Activated CD8-positive, alpha-beta T cell treated with anti-CD3 and anti-CD28 coated beads, Interleukin-2, amount 10 ng/mL, durations not matched to agents 7 days and 5 days (primary cell): ENCODE measurements around the gene MPZL3. TPM values are rescaled to one million over a fixed set of nuclear protein-coding genes. Genes with fewer than 3 reads are reported as not detected.
A peak's percentile ranks its signal among the peaks of the same experiment; 100 is the strongest.

Experiments
- ATAC-seq: fragments of 150-1000 bp; cut with Tn5 transposase; one replicate; pipeline ENCODE4 v1.10.0; 2021; ENCODE audit warnings: moderate library complexity
- CTCF ChIA-PET: fragments of 350-600 bp; sonication (Branson Sonifier 250); formaldehyde crosslinking; loops from one replicate; lab custom pipeline; 2021; ENCODE audit warnings: antibody characterized with exemption; lab: Charles Lee
- POLR2A ChIA-PET: fragments of 350-600 bp; sonication (Branson Sonifier 250); formaldehyde crosslinking; loops from one replicate; lab custom pipeline; 2021; ENCODE audit warnings: antibody characterized with exemption; lab: Charles Lee
- DNase-seq: peaks from one replicate; pipeline ENCODE4 v3.0.0-alpha.2; 2020
- H3K27ac Mint-ChIP-seq: one replicate; pipeline ENCODE4 v1.8.0; 2021; ENCODE audit warnings: mild to moderate bottlenecking, mixed read lengths
- H3K27me3 Mint-ChIP-seq: one replicate; pipeline ENCODE4 v1.8.0; 2021; ENCODE audit warnings: low read depth, mixed read lengths
- H3K36me3 Mint-ChIP-seq: one replicate; pipeline ENCODE4 v1.8.0; 2021; ENCODE audit warnings: low read depth, mixed read lengths
- H3K4me1 Mint-ChIP-seq: one replicate; pipeline ENCODE4 v1.8.0; 2021; ENCODE audit warnings: low read depth, mixed read lengths
- H3K4me3 Mint-ChIP-seq: one replicate; pipeline ENCODE4 v1.8.0; 2021; ENCODE audit warnings: mild to moderate bottlenecking, mixed read lengths
- H3K9me3 Mint-ChIP-seq: one replicate; pipeline ENCODE4 v1.8.0; 2022; ENCODE audit warnings: mixed read lengths; ENCODE audit not compliant: insufficient read depth
- total RNA-seq, 2 experiments: library from RNA; stranded (reverse); gene quantifications; one replicate each; pipeline ENCODE4 v1.2.3, GENCODE V29; 2021

The MPZL3 gene
- total RNA-seq, 2 experiments from 2014 or later: 19.6 to 20.0 TPM

- Mint-ChIP-seq H3K27ac (peak overlapping the region; percentile 94), H3K36me3 (peaks cover 82% of the 10 kb centered on the region), H3K27me3 (no peaks in the 10 kb centered on the region), H3K4me3 (peak overlapping the region; percentile 76), H3K4me1 (peaks cover 95% of the 10 kb centered on the region), H3K9me3 (no peaks in the 10 kb centered on the region)
- ChIA-PET CTCF (interaction anchor here (0.8 to 10.1 kb wide), 14 partner anchors 8 to 98 kb away, joined by 3 to 128 read pairs (median 5); partner anchors contain the start of genes CD3E, JAML, MPZL2 and MPZL3), POLR2A (interaction anchor here (0.7 to 11.8 kb wide), 10 partner anchors 9 to 577 kb away, joined by 3 to 106 read pairs (median 6); partner anchors contain the start of genes JAML and MPZL3)
- DNase-seq: no peak
- ATAC-seq: no peak
These were observed 38.4 kb downstream of the MPZL3 start for GRCh38 chr11:118213781-118214180.

- Mint-ChIP-seq H3K27ac (peak overlapping the region; percentile 94), H3K9me3 (no peaks in the 10 kb centered on the region), H3K36me3 (peaks cover 79% of the 10 kb centered on the region), H3K4me3 (peak overlapping the region; percentile 76), H3K4me1 (peaks cover 93% of the 10 kb centered on the region), H3K27me3 (no peaks in the 10 kb centered on the region)
- DNase-seq (no peak), ATAC-seq (no peak)
- CTCF ChIA-PET: interaction anchor here (0.8 to 10.1 kb wide), 11 partner anchors 8 to 98 kb away, joined by 3 to 128 read pairs (median 5); partner anchors contain the start of genes JAML, MPZL2 and MPZL3
- POLR2A ChIA-PET: interaction anchor here (0.8 to 11.8 kb wide), 5 partner anchors 9 to 577 kb away, joined by 3 to 106 read pairs (median 7); partner anchors contain the start of gene JAML
These were observed 39.0 kb downstream of the MPZL3 start for GRCh38 chr11:118213201-118213600.

GRCh38 chr11:118212781-118213191, 39.4 kb downstream of the MPZL3 start:
- H3K4me1 Mint-ChIP-seq: peaks cover 93% of the 10 kb centered on the region
- H3K27ac Mint-ChIP-seq: peak overlapping the region; percentile 94
- POLR2A ChIA-PET: interaction anchor here (0.8 to 11.8 kb wide), 4 partner anchors 9 to 93 kb away, joined by 3 to 106 read pairs (median 54); partner anchors contain the start of gene JAML
- ATAC-seq (no peak), DNase-seq (no peak)
- no peaks in the 10 kb centered on the region for H3K27me3 Mint-ChIP-seq
- peaks cover 80% of the 10 kb centered on the region for H3K36me3 Mint-ChIP-seq
- CTCF ChIA-PET: interaction anchor here (1.3 to 10.0 kb wide), 5 partner anchors 11 to 71 kb away, joined by 3 to 88 read pairs (median 16); partner anchors contain the start of genes JAML and MPZL3
- no peaks in the 10 kb centered on the region for H3K9me3 Mint-ChIP-seq
- H3K4me3 Mint-ChIP-seq: peak overlapping the region; percentile 76

GRCh38 chr11:118212131-118212725, 39.9 kb downstream of the MPZL3 start:
- CTCF ChIA-PET: interaction anchor here (0.9 to 10.0 kb wide), 7 partner anchors 10 to 49 kb away, joined by 3 to 88 read pairs (median 12); partner anchors contain the start of genes JAML and MPZL3
- H3K27ac Mint-ChIP-seq: peak overlapping the region; percentile 94
- DNase-seq (no peak), ATAC-seq (no peak)
- no peaks in the 10 kb centered on the region for H3K9me3 Mint-ChIP-seq
- no peak overlapping the region for H3K4me3 Mint-ChIP-seq
- peaks cover 92% of the 10 kb centered on the region for H3K4me1 Mint-ChIP-seq
- no peaks in the 10 kb centered on the region for H3K27me3 Mint-ChIP-seq
- POLR2A ChIA-PET: interaction anchor here (0.6 to 11.8 kb wide), 5 partner anchors 8 to 94 kb away, joined by 4 to 106 read pairs (median 7); partner anchors contain the start of gene JAML
- peaks cover 79% of the 10 kb centered on the region for H3K36me3 Mint-ChIP-seq

- Mint-ChIP-seq H3K27me3 (no peaks in the 10 kb centered on the region), H3K9me3 (no peaks in the 10 kb centered on the region), H3K27ac (peak overlapping the region; percentile 58)
These were observed 41.2 kb downstream of the MPZL3 start for GRCh38 chr11:118211006-118211405.

GRCh38 chr11:118210323-118210722, 41.8 kb downstream of the MPZL3 start:
- POLR2A ChIA-PET: interaction anchor here (1.2 to 11.8 kb wide), 3 partner anchors 8 to 15 kb away, joined by 3 to 106 read pairs (median 6); partner anchors contain the start of gene JAML
- peak overlapping the region; percentile 58 for H3K27ac Mint-ChIP-seq
- no peak overlapping the region for H3K4me3 Mint-ChIP-seq
- H3K9me3 Mint-ChIP-seq: no peaks in the 10 kb centered on the region
- ATAC-seq: no peak
- CTCF ChIA-PET: interaction anchor here (1.7 to 10.0 kb wide), 4 partner anchors 8 to 94 kb away, joined by 4 to 88 read pairs (median 46); partner anchors contain the start of genes CD3E and JAML
- no peak for DNase-seq
- peaks cover 93% of the 10 kb centered on the region for H3K4me1 Mint-ChIP-seq
- H3K36me3 Mint-ChIP-seq: peaks cover 77% of the 10 kb centered on the region
- no peaks in the 10 kb centered on the region for H3K27me3 Mint-ChIP-seq

More at GRCh38 chr11:118211006-118211405, 41.2 kb downstream of the MPZL3 start:
- Mint-ChIP-seq H3K36me3 (peaks cover 80% of the 10 kb centered on the region), H3K4me3 (no peak overlapping the region), H3K4me1 (peaks cover 93% of the 10 kb centered on the region)
- POLR2A ChIA-PET: interaction anchor here (1.3 to 11.8 kb wide), 3 partner anchors 8 to 15 kb away, joined by 3 to 106 read pairs (median 5); partner anchors contain the start of gene JAML
- CTCF ChIA-PET: interaction anchor here (1.3 to 10.0 kb wide), 4 partner anchors 9 to 41 kb away, joined by 3 to 88 read pairs (median 46); partner anchors contain the start of genes JAML and MPZL3
- DNase-seq: no peak
- no peak for ATAC-seq

GRCh38 chr11:118209033-118209432, 43.1 kb downstream of the MPZL3 start:
- ATAC-seq (peak; percentile 17), DNase-seq (no peak)
- no peak overlapping the region for H3K4me3 Mint-ChIP-seq
- H3K4me1 Mint-ChIP-seq: peaks cover 83% of the 10 kb centered on the region
- H3K27ac Mint-ChIP-seq: peak overlapping the region; percentile 65
- CTCF ChIA-PET: interaction anchor here (0.7 to 10.0 kb wide), 9 partner anchors 9 to 190 kb away, joined by 3 to 128 read pairs (median 4); partner anchors contain the start of genes CD3D, CD3E, JAML and MPZL3
- POLR2A ChIA-PET: interaction anchor here (0.7 to 11.8 kb wide), 6 partner anchors 9 to 151 kb away, joined by 3 to 106 read pairs (median 4); partner anchors contain the start of genes JAML, MPZL3 and UBE4A
- no peaks in the 10 kb centered on the region for H3K27me3 Mint-ChIP-seq
- no peaks in the 10 kb centered on the region for H3K9me3 Mint-ChIP-seq
- H3K36me3 Mint-ChIP-seq: peaks cover 67% of the 10 kb centered on the region

GRCh38 chr11:118207079-118207478, 45.1 kb downstream of the MPZL3 start:
- POLR2A ChIA-PET: interaction anchor here (0.7 to 11.8 kb wide), 2 partner anchors 18 to 105 kb away, joined by 3 to 106 read pairs; partner anchors contain the start of gene JAML
- Mint-ChIP-seq H3K36me3 (peaks cover 48% of the 10 kb centered on the region), H3K9me3 (no peaks in the 10 kb centered on the region), H3K4me3 (no peak overlapping the region), H3K27me3 (no peaks in the 10 kb centered on the region), H3K4me1 (peaks cover 63% of the 10 kb centered on the region), H3K27ac (peak overlapping the region; percentile 89)
- ATAC-seq: no peak
- CTCF ChIA-PET: interaction anchor here (8.4 kb wide), 1 partner anchor 11 kb away, joined by 128 read pairs; no protein-coding TSS in a partner anchor
- no peak for DNase-seq

- DNase-seq (no peak), ATAC-seq (no peak)
- POLR2A ChIA-PET: interaction anchor here (0.7 to 5.2 kb wide), 2 partner anchors 11 to 105 kb away, joined by 3 to 101 read pairs; no protein-coding TSS in a partner anchor
- H3K27me3 Mint-ChIP-seq: no peaks in the 10 kb centered on the region
- no peaks in the 10 kb centered on the region for H3K9me3 Mint-ChIP-seq
- peak overlapping the region; percentile 32 for H3K4me3 Mint-ChIP-seq
- peaks cover 58% of the 10 kb centered on the region for H3K4me1 Mint-ChIP-seq
- CTCF ChIA-PET: interaction anchor here (1.2 to 8.4 kb wide), 2 partner anchors 12 to 89 kb away, joined by 3 to 128 read pairs; no protein-coding TSS in a partner anchor
- peak overlapping the region; percentile 89 for H3K27ac Mint-ChIP-seq
- peaks cover 43% of the 10 kb centered on the region for H3K36me3 Mint-ChIP-seq
These were observed 45.7 kb downstream of the MPZL3 start for GRCh38 chr11:118206391-118207031.

- H3K4me1 Mint-ChIP-seq: peaks cover 51% of the 10 kb centered on the region
These were observed 46.4 kb downstream of the MPZL3 start for GRCh38 chr11:118205606-118206378.

More at GRCh38 chr11:118205606-118206378, 46.4 kb downstream of the MPZL3 start:
- Mint-ChIP-seq H3K36me3 (peaks cover 36% of the 10 kb centered on the region), H3K9me3 (no peaks in the 10 kb centered on the region), H3K4me3 (peak overlapping the region; percentile 32), H3K27me3 (no peaks in the 10 kb centered on the region), H3K27ac (peak overlapping the region; percentile 89)
- CTCF ChIA-PET: interaction anchor here (1.2 to 8.4 kb wide), 2 partner anchors 12 to 90 kb away, joined by 3 to 128 read pairs; no protein-coding TSS in a partner anchor
- no peak for ATAC-seq
- POLR2A ChIA-PET: interaction anchor here (0.7 to 5.2 kb wide), 4 partner anchors 11 to 98 kb away, joined by 3 to 101 read pairs (median 3); no protein-coding TSS in a partner anchor
- no peak for DNase-seq
